Right lobe of liver (tissue), 6 donors: ENCODE data around the gene IGF2R. TPM values are rescaled to one million over a fixed set of nuclear protein-coding genes. Genes with fewer than 3 reads are reported as not detected.

Experiments used
- ATAC-seq, 4 donors: fragments of 200-7000 bp; cut with Tn5 transposase; one replicate each; pipeline ENCODE4 v1.9.1; 2020; ENCODE audit warnings: mild to moderate bottlenecking in 4 of 4, moderate library complexity in 4 of 4
- DNase-seq, 3 donors: peaks; one replicate each; pipeline ENCODE4 v3.0.0-alpha.2; 2020
- H3K27ac ChIP-seq, 3 donors: fragments of 200-600 bp; one replicate each; pipeline ENCODE4 v1.8.0; 2022
- H3K27me3 ChIP-seq, 2 donors: fragments of 200-600 bp; one replicate each; pipeline ENCODE4 v1.8.0; 2022
- H3K36me3 ChIP-seq, 4 donors: fragments of 200-600 bp; sonication (generic) in 1 of 4; one replicate each; pipeline versions ENCODE4 v1.5.1 to v1.8.0; 2017 to 2022; ENCODE audit warnings: control low read depth in 1 of 4
- H3K4me1 ChIP-seq, 4 donors: fragments of 200-600 bp; sonication (generic) in 1 of 4; one replicate each; pipeline versions ENCODE4 v1.5.1 to v1.8.0; 2017 to 2022; ENCODE audit warnings: control low read depth in 1 of 4
- H3K4me3 ChIP-seq, 3 donors: fragments of 200-600 bp; one replicate each; pipeline ENCODE4 v1.8.0; 2022
- H3K9me3 ChIP-seq, 4 donors: fragments of 200-600 bp; sonication (generic) in 1 of 4; one replicate each; pipeline versions ENCODE4 v1.5.1 to v1.8.0; 2017 to 2022; ENCODE audit warnings: control low read depth in 1 of 4
- POLR2A ChIP-seq: fragments of 450-650 bp; IDR thresholded peaks from one replicate; pipeline ENCODE4 v1.6.1; 2017; ENCODE audit warnings: antibody characterized with exemption, mild to moderate bottlenecking
- WGBS: methylation state at CpG from one replicate; pipeline ENCODE4 v1.1.6; 2018; ENCODE audit warnings: low coverage, low lambda C conversion rate; ENCODE audit not compliant: insufficient coverage; ENCODE audit errors: missing lambda C conversion rate; 5-methylcytosine and 5-hydroxymethylcytosine counted together
- intact Hi-C, 2 donors: fragments of 100-400 bp; cut with DNase I; formaldehyde crosslinking; loops; one replicate each; pipeline versions ENCODE4 v1.11.2 to v1.14.1; 2022
- total RNA-seq, 6 experiments: library from RNA; depleted of rRNA in 2 of 6; stranded (reverse); fragments of >200 nt in 2 of 6; fragmentation: NEBNext Ultra II Directional in 3 of 6; extraction: Animal tissue kit (Norgen Biotek cat#: 25700) in 3 of 6; gene quantifications; one replicate each; pipeline versions ENCODE4 v1.1.0 to v1.2.4, GENCODE V29; 2016 to 2023
- TF ChIP-seq, protein P1 (sequence below), 4 donors: fragments of 200-600 bp in 3 of 4; fragments of 450-650 bp in 1 of 4; IDR thresholded peaks; one replicate each; pipeline versions ENCODE4 v1.5.1 to v1.8.0; 2016 to 2022; ENCODE audit warnings: antibody characterized with exemption in 4 of 4, mild to moderate bottlenecking in 2 of 4
- donor health status: DM: no; HTN: yes; CAD: no.
- donor health status: DM: no; HTN: no; CAD: no.
- donor health status: DM: no; HTN: no; CAD: no.
- donor health status: DM: no; HTN: yes; CAD: no.
- donor health status: DM: no; HTN: yes; CAD: no.

The IGF2R gene
- total RNA-seq, 6 experiments from 2014 or later: 50.3 to 81.0 (median 67.1) TPM

DNA sequence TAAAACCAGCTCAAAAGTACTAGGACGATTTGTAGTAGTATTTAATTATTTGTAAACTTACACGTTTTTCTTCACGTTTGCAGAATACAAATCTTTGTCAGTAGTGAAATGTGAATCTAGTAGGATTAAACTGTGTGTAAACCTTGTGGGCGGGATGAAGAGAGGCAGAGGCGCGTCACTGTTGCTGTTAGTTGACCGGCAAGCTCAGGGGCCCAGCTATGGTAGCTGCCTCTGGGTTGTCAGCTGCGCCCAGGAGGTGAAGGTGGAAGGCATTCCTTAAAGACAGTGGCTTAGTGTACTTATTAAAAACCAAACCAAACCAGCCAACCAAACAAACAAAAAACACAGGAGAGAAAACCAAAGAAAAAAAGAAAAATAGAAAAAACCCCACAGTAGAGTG, 69.6 kb downstream of the IGF2R start:
- intact Hi-C loops: loop anchor here in 1 of 2 donors (5.0 kb wide), 1 partner anchor 61 kb away; no protein-coding TSS in a partner anchor
- DNase-seq (no peak), ATAC-seq (no peak)
- WGBS: 95% methylated on average over 8 of the region's 8 CpGs
- Histone ChIP-seq H3K4me3 (no peak overlapping the region), H3K36me3 (peaks cover 4 to 47% (median 8%) of the 10 kb centered on the region in 4 donors), H3K27ac (no peak overlapping the region), H3K27me3 (no peaks in the 10 kb centered on the region), H3K4me1 (peaks cover 0 to 34% (median 16%) of the 10 kb centered on the region in 4 donors), H3K9me3 (no peaks in the 10 kb centered on the region)
- TF ChIP-seq, protein P1, sequence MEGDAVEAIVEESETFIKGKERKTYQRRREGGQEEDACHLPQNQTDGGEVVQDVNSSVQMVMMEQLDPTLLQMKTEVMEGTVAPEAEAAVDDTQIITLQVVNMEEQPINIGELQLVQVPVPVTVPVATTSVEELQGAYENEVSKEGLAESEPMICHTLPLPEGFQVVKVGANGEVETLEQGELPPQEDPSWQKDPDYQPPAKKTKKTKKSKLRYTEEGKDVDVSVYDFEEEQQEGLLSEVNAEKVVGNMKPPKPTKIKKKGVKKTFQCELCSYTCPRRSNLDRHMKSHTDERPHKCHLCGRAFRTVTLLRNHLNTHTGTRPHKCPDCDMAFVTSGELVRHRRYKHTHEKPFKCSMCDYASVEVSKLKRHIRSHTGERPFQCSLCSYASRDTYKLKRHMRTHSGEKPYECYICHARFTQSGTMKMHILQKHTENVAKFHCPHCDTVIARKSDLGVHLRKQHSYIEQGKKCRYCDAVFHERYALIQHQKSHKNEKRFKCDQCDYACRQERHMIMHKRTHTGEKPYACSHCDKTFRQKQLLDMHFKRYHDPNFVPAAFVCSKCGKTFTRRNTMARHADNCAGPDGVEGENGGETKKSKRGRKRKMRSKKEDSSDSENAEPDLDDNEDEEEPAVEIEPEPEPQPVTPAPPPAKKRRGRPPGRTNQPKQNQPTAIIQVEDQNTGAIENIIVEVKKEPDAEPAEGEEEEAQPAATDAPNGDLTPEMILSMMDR (IDR thresholded peaks at IDR 0.05): no peak
- TF ChIP-seq POLR2A: no peak

DNA sequence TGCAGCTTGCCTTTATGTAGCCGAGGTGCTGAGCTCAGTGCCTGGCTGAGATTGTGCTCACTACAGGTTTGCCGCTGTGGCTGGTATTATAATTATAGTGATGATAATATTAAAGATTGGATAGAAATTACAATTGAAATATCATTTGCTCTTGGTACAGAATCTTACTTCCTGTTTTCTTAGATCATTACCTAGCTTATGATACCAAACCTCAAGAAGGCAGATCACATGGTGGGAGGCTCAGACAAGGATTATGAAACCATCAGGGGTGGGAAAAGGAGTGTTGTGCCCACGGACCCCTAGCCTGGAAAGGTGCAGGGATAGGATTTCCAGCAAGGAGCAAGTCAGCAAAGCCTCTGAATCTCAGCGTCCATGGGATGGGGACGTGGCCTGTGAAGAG, 70.6 kb downstream of the IGF2R start:
- H3K4me1 ChIP-seq: peaks cover 0 to 37% (median 15%) of the 10 kb centered on the region in 4 donors
- WGBS: 81% methylated on average over 3 of the region's 5 CpGs
- TF ChIP-seq, protein P1 (IDR thresholded peaks at IDR 0.05): no peak
- no peak for TF ChIP-seq POLR2A
- no peak overlapping the region for H3K27ac ChIP-seq
- no peaks in the 10 kb centered on the region for H3K9me3 ChIP-seq
- ATAC-seq (no peak), DNase-seq (no peak)
- H3K27me3 ChIP-seq: no peaks in the 10 kb centered on the region
- intact Hi-C loops: loop anchor here in 1 of 2 donors (5.0 kb wide), 1 partner anchor 62 kb away; no protein-coding TSS in a partner anchor
- H3K36me3 ChIP-seq: peaks cover 4 to 53% (median 11%) of the 10 kb centered on the region in 4 donors
- H3K4me3 ChIP-seq: no peak overlapping the region

DNA sequence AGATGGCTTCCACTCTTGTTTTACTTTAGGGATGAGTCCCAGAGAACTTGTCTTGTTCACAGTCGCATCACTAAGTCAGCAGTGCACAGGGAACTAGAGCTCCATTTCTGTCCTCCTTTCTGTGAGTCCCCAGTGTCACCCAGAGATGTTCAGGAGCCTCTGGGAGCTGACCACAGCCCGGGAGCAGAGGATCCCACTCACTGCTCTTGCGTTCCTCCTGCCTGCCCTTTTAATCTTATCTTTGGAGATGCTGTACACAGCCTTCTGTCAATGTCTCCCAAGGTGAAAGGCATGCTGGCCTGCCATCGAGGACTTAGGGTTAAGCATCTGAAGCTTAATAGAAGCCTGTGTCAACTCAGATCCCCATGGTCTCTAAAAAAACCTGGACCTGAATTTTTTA, 71.2 kb downstream of the IGF2R start:
- no peak overlapping the region for H3K4me3 ChIP-seq
- peaks cover 0 to 31% (median 12%) of the 10 kb centered on the region in 4 donors for H3K4me1 ChIP-seq
- H3K27me3 ChIP-seq: no peaks in the 10 kb centered on the region
- ATAC-seq (no peak), DNase-seq (no peak)
- intact Hi-C loops: no loop called here
- no peak for TF ChIP-seq POLR2A
- TF ChIP-seq, protein P1 (IDR thresholded peaks at IDR 0.05): no peak
- no peak overlapping the region for H3K27ac ChIP-seq
- no peaks in the 10 kb centered on the region for H3K9me3 ChIP-seq
- WGBS: 60% methylated on average over 1 of the region's 4 CpGs
- peaks cover 3 to 54% (median 13%) of the 10 kb centered on the region in 4 donors for H3K36me3 ChIP-seq

DNA sequence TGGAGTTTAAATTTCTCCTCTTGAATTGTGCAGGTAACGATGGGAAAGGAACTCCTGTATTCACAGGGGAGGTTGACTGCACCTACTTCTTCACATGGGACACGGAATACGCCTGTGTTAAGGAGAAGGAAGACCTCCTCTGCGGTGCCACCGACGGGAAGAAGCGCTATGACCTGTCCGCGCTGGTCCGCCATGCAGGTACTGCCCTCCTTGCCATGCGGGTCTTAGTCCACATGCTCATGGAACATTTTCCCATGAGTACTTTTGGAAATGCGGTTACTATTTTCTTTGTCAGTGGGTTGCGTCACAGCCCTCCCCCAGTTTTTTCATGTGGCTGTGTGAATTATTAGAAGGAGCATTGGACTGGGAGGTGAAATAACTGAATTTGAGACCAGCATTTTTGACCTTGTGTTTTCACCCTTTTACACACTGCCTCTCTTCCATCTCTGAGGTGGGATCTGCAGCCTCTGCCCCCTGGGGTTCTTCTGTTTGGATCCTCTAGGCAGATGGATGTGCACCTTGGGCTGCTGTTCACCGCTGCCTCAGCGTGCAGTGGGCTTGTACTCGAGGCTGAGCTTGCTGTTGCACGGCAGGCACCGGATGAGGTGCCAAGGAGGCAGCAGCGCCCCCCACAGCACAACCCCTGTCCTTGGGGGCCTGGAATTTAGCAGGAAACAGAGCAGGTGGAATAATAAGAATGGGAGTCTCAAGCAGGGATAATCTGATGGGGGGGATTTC, 71.8 kb downstream of the IGF2R start:
- no peak for ATAC-seq
- Histone ChIP-seq H3K4me1 (peaks cover 0 to 31% (median 11%) of the 10 kb centered on the region in 4 donors), H3K27ac (peak overlapping the region in 2 of 3 donors; percentile 35 to 90), H3K27me3 (no peaks in the 10 kb centered on the region), H3K36me3 (peaks cover 0 to 56% (median 18%) of the 10 kb centered on the region in 4 donors), H3K4me3 (no peak overlapping the region), H3K9me3 (no peaks in the 10 kb centered on the region)
- intact Hi-C loops: no loop called here
- TF ChIP-seq, protein P1 (IDR thresholded peaks at IDR 0.05): no peak
- no peak for TF ChIP-seq POLR2A
- 88% methylated on average over 8 of the region's 19 CpGs for WGBS
- DNase-seq: peak in 1 of 3 donors; percentile 42
